GM12878 (cell line): ENCODE results near the gene LYPD6. TPM values are rescaled to one million over a fixed set of nuclear protein-coding genes. Genes with fewer than 3 reads are reported as not detected.

Experiments used
- ATAC-seq: fragments of 200-7000 bp; cut with Tn5 transposase; 3 replicates; pipeline ENCODE4 v1.9.1; 2020; ENCODE audit warnings: mild to moderate bottlenecking, moderate library complexity
- BruUV-seq: library from RNA; stranded (reverse); fragments of 400-500 nt; replicated peaks from 2 replicates; lab custom pipeline; 2021; lab: Mats Ljungman, UMichigan
- CTCF ChIA-PET: fragments of 300-600 bp; sonication (Branson Sonifier 250); formaldehyde crosslinking; extraction: SDS; loops from one replicate; lab custom pipeline; 2021; ENCODE audit warnings: inconsistent platforms; lab: Yijun Ruan, JAX
- POLR2A ChIA-PET: fragments of 350-600 bp; formaldehyde crosslinking; extraction: SDS; loops from one replicate; lab custom pipeline; 2021; ENCODE audit warnings: inconsistent platforms; lab: Charles Lee
- RAD21 ChIA-PET: fragments of 300-600 bp; sonication (Branson Sonifier 250); formaldehyde crosslinking; loops from one replicate; lab custom pipeline; 2023; ENCODE audit warnings: antibody characterized with exemption; ENCODE audit not compliant: unreplicated experiment; lab: Charles Lee
- SMC1A ChIA-PET: fragments of 300-600 bp; sonication (Branson Sonifier 250); formaldehyde crosslinking; loops from one replicate; lab custom pipeline; 2023; ENCODE audit not compliant: unreplicated experiment, uncharacterized antibody; lab: Charles Lee
- DNase-seq: peaks from one replicate; pipeline ENCODE4 v3.0.0-alpha.2; 2011; ENCODE audit warnings: low read depth, low spot score
- FAIRE-seq: peaks from 3 replicates; lab custom pipeline; 2011; peaks lifted over from hg19 to GRCh38; lab: Jason Lieb, UNC
- H2AFZ ChIP-seq: 2 replicates; pipeline ENCODE4 v1.6.0; 2011; ENCODE audit warnings: low read depth, low read length, control low read depth; ENCODE audit not compliant: control insufficient read depth
- H3K27ac ChIP-seq: 2 replicates; pipeline ENCODE4 v1.5.1; 2011; ENCODE audit warnings: control low read depth; ENCODE audit not compliant: control insufficient read depth, insufficient read depth
- H3K27me3 ChIP-seq, 2 experiments: replicated peaks in 1 of 2; 2 replicates each; pipeline versions ENCODE4 v1.6.0 to v1.6.1; 2011; ENCODE audit warnings: low read length in 1 of 2; ENCODE audit not compliant: control insufficient read depth in 2 of 2, insufficient read depth in 2 of 2
- H3K36me3 ChIP-seq, 2 experiments: 2 replicates each; pipeline ENCODE4 v1.5.1; 2011; ENCODE audit warnings: low read length in 1 of 2; ENCODE audit not compliant: control insufficient read depth in 2 of 2, insufficient read depth in 2 of 2
- H3K4me1 ChIP-seq: 2 replicates; pipeline ENCODE4 v1.6.1; 2011; ENCODE audit warnings: mild to moderate bottlenecking, low read length, moderate library complexity, mixed read lengths; ENCODE audit not compliant: control insufficient read depth, insufficient read depth
- H3K4me2 ChIP-seq: 2 replicates; pipeline ENCODE4 v1.6.0; 2011; ENCODE audit warnings: control low read depth; ENCODE audit not compliant: control insufficient read depth, insufficient read depth
- H3K4me3 ChIP-seq: fragments of 200-600 bp; sonication (generic); 2 replicates; pipeline ENCODE4 v1.5.1; 2016
- H3K79me2 ChIP-seq: 2 replicates; pipeline ENCODE4 v1.6.0; 2011; ENCODE audit warnings: low read length; ENCODE audit not compliant: control insufficient read depth, insufficient read depth
- H3K9ac ChIP-seq: 2 replicates; pipeline ENCODE4 v1.8.0; 2011; ENCODE audit warnings: low read length, control low read depth, mixed read lengths; ENCODE audit not compliant: control insufficient read depth, insufficient read depth
- H3K9me3 ChIP-seq: replicated peaks from 3 replicates; pipeline ENCODE4 v1.5.1; 2011; ENCODE audit warnings: mild to moderate bottlenecking, low read length; ENCODE audit not compliant: control insufficient read depth, insufficient read depth
- H4K20me1 ChIP-seq: 2 replicates; pipeline ENCODE4 v1.6.0; 2011; ENCODE audit not compliant: control insufficient read depth, insufficient read depth
- BCL11A ChIP-seq: IDR thresholded peaks from 2 replicates; pipeline ENCODE4 v1.6.1; 2011; ENCODE audit warnings: low read depth, low read length
- FOXK2 ChIP-seq: fragments of 450-650 bp; IDR thresholded peaks from 2 replicates; pipeline ENCODE4 v1.6.1; 2017; ENCODE audit warnings: mild to moderate bottlenecking, moderate library complexity
- GABPA ChIP-seq: IDR thresholded peaks from 2 replicates; pipeline ENCODE4 v1.6.1; 2014; ENCODE audit warnings: antibody characterized with exemption, low read depth, mild to moderate bottlenecking, inconsistent platforms
- IKZF1 ChIP-seq: fragments of 450-650 bp; conservative IDR thresholded peaks from 2 replicates; pipeline ENCODE4 v1.6.1; 2017; ENCODE audit warnings: antibody characterized with exemption, mild to moderate bottlenecking
- KLF5 ChIP-seq: fragments of 450-650 bp; IDR thresholded peaks from 2 replicates; pipeline ENCODE4 v1.6.1; 2014; ENCODE audit warnings: mild to moderate bottlenecking; ENCODE audit not compliant: partially characterized antibody
- POLR2A ChIP-seq: IDR thresholded peaks from 2 replicates; pipeline ENCODE4 v1.6.1; 2011; ENCODE audit warnings: low read depth, mild to moderate bottlenecking, low read length
- RAD51 ChIP-seq: fragments of 450-650 bp; IDR thresholded peaks from 2 replicates; pipeline ENCODE4 v1.6.1; 2016; ENCODE audit warnings: moderate library complexity, mild to moderate bottlenecking, inconsistent platforms
- RUNX3 ChIP-seq: IDR thresholded peaks from 2 replicates; pipeline ENCODE4 v1.6.1; 2012; ENCODE audit warnings: low read length, inconsistent platforms
- SMC3 ChIP-seq: IDR thresholded peaks from 2 replicates; pipeline ENCODE4 v1.6.1; 2011; ENCODE audit warnings: low read length, improper control_type of control experiment, borderline replicate concordance
- STAT3 ChIP-seq: IDR thresholded peaks from 2 replicates; pipeline ENCODE4 v1.6.1; 2011; ENCODE audit warnings: low read depth, low read length, improper control_type of control experiment
- ZNF207 ChIP-seq: fragments of 450-650 bp; IDR thresholded peaks from 2 replicates; pipeline ENCODE4 v1.6.1; 2014; ENCODE audit warnings: antibody characterized with exemption, mild to moderate bottlenecking, borderline replicate concordance
- WGBS: methylation state at CpG from one replicate; pipeline ENCODE4 v1.1.6; 2016; ENCODE audit warnings: low lambda C conversion rate; ENCODE audit not compliant: insufficient replicate concordance, insufficient coverage; ENCODE audit errors: missing lambda C conversion rate; 5-methylcytosine and 5-hydroxymethylcytosine counted together
- in situ Hi-C: fragments of 300-500 bp; cut with MboI; formaldehyde crosslinking; loops from 9 replicates; pipeline ENCODE4 v1.14.3; 2018; ENCODE audit warnings: mixed read lengths
- intact Hi-C: fragments of 100-400 bp; cut with micrococcal nuclease; formaldehyde crosslinking; loops from one replicate; pipeline ENCODE4 v1.14.2; 2022; ENCODE audit not compliant: unreplicated experiment
- polyA plus RNA-seq, 11 experiments: library from polyadenylated mRNA; depleted of rRNA in 4 of 11; unstranded in 6 of 11; stranded (reverse) in 5 of 11; fragments of >200 nt; fragmentation: Nextera tagmentation in 4 of 11; fragmentation: Illumina TruSeq in 1 of 11; extraction: Ambion mirVana in 4 of 11; extraction: Trizol in 1 of 11; gene quantifications; 1 replicate in 1 of 11; 2 replicates in 10 of 11; pipeline versions ENCODE4 v1.2.1 to v1.2.3, GENCODE V29; 2011 to 2016; ENCODE audit warnings: inconsistent platforms in 2 of 11, missing spikeins in 2 of 11, low read depth in 1 of 11
- total RNA-seq, 4 experiments: library from RNA; depleted of rRNA in 3 of 4; stranded (reverse); fragments of >200 nt in 3 of 4; fragmentation: Illumina TruSeq in 1 of 4; extraction: Trizol in 1 of 4; gene quantifications; 2 replicates each; pipeline versions ENCODE4 v1.2.1 to v1.2.3, GENCODE V29; 2013 to 2021
- TF ChIP-seq, protein P1 (sequence below): IDR thresholded peaks from 2 replicates; pipeline ENCODE4 v1.6.1; 2012; ENCODE audit warnings: low read depth, low read length, improper control_type of control experiment

LYPD6 gene
- total and polyA plus RNA-seq, 10 of the 15 experiments (the other 5 are each of a cell fraction or from before 2014, with no cell fraction given): not detected

DNA sequence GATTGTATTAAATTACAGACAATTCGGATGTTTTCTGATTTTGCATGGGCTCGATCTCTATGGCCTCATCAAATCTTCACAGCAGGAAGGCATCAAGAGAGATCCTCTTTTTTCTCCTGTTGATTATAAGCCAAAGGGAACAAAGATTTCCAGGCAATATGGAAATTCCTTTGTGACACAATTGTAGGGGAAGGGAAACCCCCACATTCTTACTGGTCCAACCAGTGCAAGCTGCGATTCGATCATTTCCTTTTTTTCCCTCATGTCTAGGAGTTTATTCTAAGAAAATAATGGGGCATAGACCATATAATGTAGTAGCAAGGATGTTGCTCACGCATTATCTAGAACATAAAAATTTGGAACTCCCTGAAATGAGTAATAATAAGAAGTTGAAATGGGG lies 87.7 kb downstream of the LYPD6 start:
- RAD21 ChIA-PET: no interaction called here
- no peaks in the 10 kb centered on the region for H3K9me3 ChIP-seq
- no peak for TF ChIP-seq RAD51
- no peak for TF ChIP-seq KLF5
- TF ChIP-seq SMC3: no peak
- TF ChIP-seq RUNX3: no peak
- TF ChIP-seq, protein P1, sequence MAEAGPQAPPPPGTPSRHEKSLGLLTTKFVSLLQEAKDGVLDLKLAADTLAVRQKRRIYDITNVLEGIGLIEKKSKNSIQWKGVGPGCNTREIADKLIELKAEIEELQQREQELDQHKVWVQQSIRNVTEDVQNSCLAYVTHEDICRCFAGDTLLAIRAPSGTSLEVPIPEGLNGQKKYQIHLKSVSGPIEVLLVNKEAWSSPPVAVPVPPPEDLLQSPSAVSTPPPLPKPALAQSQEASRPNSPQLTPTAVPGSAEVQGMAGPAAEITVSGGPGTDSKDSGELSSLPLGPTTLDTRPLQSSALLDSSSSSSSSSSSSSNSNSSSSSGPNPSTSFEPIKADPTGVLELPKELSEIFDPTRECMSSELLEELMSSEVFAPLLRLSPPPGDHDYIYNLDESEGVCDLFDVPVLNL: no peak
- no peak for TF ChIP-seq GABPA
- TF ChIP-seq BCL11A: no peak
- TF ChIP-seq IKZF1: no peak
- no peak for TF ChIP-seq ZNF207
- no peak for TF ChIP-seq FOXK2
- TF ChIP-seq POLR2A: no peak
- TF ChIP-seq STAT3: no peak
- H3K4me1 ChIP-seq: no peaks in the 10 kb centered on the region
- POLR2A ChIA-PET: no interaction called here
- ATAC-seq: no peak
- 31% methylated on average over 5 of the region's 5 CpGs for WGBS
- no peak overlapping the region for H3K4me2 ChIP-seq
- CTCF ChIA-PET: no interaction called here
- SMC1A ChIA-PET: no interaction called here
- H3K9ac ChIP-seq: no peak overlapping the region
- H3K27ac ChIP-seq: no peak overlapping the region
- in situ Hi-C loops: no loop called here
- no peaks in the 10 kb centered on the region for H4K20me1 ChIP-seq
- H3K27me3 ChIP-seq: peaks cover 0 to 2% of the 10 kb centered on the region in 2 experiments; a peak in 2 of 4 replicates
- no peaks in the 10 kb centered on the region for H3K79me2 ChIP-seq
- DNase-seq: no peak
- H3K36me3 ChIP-seq: no peaks in the 10 kb centered on the region
- intact Hi-C loops: no loop called here
- no TSS peak for BruUV-seq
- FAIRE-seq: no peak
- H2AFZ ChIP-seq: no peak overlapping the region
- H3K4me3 ChIP-seq: no peak overlapping the region
